Measurements from ENCODE around the gene ZBTB26.
"Not testable (repeated sequence)": the region's sequence is repeated elsewhere in the genome, so short reads cannot be mapped to it uniquely, and the experiment has no call there.

ZBTB26 gene

DNA sequence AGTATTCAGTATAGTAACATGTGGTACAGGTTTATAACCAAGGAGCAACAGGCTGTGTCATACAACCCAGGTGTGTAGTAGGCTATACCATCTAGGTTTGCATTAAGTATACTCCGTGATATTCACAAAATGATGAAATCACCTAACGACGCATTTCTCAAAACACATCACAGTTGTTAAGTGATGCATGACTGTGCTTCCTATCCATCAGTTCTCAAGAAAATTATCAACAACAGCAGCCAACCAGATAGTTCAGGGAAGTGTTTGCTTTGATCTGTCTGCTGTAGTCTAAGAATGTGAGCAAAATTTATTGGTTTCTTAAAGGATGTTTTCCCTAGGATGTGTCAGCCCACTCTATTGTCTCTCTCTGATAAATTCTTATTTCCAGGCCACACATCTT, 7.4 kb downstream of the ZBTB26 start:
- no peak for DNase-seq (ENCODE audit: low read depth)

DNA sequence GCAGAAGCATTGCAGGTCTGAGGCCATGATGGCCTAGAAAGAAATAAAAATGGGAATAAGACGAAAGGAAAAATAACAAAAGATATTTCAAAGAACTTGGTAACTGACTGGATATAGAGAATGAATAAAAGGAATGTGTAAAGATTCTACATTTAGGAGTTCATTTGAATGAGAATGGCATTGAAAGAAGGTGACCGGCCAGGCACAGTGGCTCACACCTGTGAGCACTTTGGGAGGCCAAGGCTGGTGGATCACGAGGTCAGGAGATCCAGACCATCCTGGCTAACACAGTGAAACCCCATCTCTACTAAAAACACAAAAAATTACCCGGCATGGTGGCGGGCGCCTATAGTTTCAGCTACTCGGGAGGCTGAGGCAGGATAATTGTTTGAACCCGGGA, 8.6 kb downstream of the ZBTB26 start:
- DNase-seq (ENCODE audit: low read depth) = no peak

DNA sequence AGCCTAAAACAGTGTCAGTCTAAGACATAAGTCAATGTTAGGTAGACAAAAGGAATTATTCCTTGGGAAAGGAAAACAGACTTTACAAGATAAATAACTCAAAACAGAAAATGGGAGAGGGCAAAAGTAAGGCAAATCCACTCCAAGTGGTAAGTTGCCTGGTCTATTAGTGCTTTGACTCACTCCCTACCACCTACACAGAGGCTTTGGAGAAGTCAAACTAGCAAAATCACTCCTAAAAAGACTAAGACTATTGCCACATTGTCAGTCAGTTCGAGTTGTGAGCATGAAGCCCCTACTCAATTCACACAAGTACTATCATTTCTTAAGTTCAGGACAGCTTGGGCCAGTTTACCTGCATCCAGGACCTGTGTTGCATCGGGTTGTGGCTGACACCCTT, 13.0 kb downstream of the ZBTB26 start:
- DNase-seq (ENCODE audit: low read depth) = no peak

DNA sequence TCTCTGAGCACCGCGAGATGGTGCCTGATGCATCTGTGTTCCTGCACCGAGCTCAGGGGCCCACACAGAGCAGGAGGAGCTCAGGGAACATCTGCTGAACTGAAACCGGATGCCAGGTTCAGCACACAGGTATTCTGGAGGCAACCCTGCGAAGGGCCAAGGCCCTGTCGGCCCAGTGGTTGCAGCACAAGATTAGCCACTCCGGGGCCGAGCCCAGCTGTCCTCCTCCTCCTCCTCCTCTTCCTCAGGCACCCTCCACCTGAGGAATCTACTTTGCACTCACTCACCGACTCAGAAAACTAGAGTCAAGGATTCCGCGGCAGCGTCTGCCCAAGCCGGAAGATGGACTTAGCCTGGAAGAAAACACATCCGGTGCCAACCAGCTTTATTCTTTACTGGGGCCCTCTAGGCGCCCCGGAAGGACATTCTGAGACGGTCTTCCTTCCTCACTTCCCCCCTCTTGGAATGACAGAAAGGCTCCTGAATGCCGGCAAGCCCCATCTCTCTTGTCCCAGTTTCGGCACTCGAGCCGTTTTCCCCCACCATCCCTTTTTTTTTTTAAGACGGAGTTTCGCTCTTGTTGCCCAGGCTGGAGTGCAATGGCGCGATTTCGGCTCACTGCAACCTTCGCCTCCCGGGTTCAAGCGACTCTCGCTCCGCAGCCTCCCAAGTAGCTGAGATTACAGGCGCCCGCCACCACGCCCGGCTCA, 18.2 kb downstream of the ZBTB26 start, which contains the start of gene ZBTB6:
ZBTB6 (minus strand) TSS at position 360 of the 710 bp plus-strand sequence. CDS start 1,251 bp downstream, outside the sequence.
- DNase-seq (ENCODE audit: low read depth) = peak; percentile 87

DNA sequence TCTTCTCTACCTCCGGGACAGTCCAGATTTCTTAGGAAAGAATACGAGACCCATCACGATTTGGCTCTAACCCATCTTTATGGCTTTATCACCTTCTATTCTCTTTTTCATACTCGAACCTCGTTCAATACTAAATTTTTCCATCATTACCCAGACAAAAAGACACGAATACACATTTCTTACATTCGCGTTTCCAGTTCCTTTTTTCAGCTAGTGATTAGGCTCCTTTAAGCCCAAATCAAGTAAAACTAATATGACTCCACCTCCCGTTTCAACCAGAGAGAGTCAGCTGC, 18.7 kb downstream of the ZBTB26 start:
- no peak for DNase-seq (ENCODE audit: low read depth)

- not testable (repeated sequence) for DNase-seq (ENCODE audit: low read depth)
Measured at GRCh38 chr9:122906122-122906521, 25.2 kb downstream of the ZBTB26 start.

DNA sequence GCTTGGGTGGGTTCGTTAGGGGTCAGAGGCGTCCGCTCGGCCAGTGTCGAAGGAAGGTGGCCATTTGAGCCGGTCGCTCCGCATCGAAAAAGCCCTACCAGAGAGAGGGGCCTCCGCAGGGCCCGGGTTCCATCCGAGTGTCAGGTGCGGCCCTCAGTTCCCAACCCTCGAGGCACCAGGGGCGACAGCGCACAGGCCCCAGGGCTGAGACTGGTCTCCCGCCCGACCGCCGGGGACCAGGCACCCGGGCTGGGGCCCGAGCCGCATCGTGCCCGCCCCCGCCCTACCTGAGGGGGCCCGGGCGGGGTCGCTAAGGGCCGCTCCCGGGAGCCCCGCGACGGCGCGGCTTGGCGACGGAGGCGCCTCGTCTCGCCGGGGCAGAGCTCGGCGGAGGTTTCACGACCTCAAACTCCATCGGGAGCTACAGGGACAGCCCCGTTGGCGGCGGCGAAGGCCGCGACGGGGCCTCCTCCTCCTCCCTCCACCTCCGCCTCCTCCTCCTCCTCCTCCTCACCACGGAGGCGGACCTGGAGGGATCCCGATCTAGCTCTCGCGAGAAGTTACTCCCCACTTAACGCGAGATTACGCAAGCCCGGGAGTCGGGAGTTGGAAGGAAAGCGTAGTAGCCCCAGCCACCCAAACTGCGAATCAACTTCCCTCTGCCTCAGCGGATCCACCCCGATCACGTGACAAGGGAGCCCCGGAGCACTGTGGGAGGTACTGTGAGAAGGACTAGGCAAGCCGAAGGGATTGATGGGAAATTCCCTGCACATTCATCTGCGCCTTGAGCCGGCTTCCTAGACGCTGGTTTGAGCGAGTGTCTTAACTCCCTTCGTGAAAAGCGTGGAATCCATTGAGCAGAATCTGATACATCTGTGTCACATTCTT, 26.2 kb downstream of the ZBTB26 start, which contains the start of gene RC3H2:
RC3H2 (minus strand) TSS at position 537 of the 888 bp plus-strand sequence. CDS start 7,850 bp downstream, outside the sequence.
- DNase-seq (ENCODE audit: low read depth) = peak; percentile 100

GRCh38 chr9:122904466-122904822, 26.9 kb downstream of the ZBTB26 start:
- peak; percentile 35 for DNase-seq (ENCODE audit: low read depth)

DNA sequence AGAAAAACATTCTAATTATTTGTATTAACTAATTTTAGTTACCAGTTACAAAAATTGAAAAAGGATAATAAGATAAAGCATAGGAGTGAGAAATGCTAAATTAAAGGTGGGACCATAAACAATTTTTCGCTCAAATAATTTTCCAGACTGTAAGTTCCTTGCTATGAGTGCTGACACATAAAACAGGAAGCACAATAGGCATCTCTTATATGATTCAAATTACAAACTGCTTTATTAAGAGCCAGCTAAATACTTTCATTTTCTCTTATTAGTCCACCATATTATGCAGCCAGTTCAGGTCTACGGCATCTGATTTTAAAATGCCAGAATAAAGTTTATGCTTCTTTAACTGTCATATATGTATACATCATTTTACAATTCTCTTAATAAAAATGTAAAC, 30.5 kb downstream of the ZBTB26 start:
- DNase-seq (ENCODE audit: low read depth) = peak; percentile 59

- DNase-seq (ENCODE audit: low read depth) = peak; percentile 56
Measured at GRCh38 chr9:122897969-122898368, 33.3 kb downstream of the ZBTB26 start.

DNA sequence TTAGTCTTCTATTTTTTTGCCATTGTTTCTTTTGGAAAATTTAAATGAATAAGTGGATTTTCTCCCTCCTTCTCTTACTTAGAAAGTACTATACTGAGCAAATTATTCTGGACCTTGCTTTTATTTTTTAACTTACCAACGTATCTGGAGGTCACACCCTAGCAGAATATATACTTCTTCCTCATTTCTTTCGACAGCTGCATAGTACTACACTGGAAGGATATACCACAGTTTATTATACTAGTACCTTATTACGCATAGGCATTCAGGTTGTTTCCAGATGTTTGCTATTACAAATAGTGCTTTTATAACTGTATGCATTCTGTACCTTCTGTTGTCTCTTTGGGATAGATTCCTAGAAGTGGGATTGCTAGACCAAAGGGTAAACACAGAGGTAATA, 42.8 kb downstream of the ZBTB26 start:
- no peak for DNase-seq (ENCODE audit: low read depth)

GRCh38 chr9:122883125-122883524, 48.2 kb downstream of the ZBTB26 start:
- no peak for DNase-seq (ENCODE audit: low read depth)

GRCh38 chr9:122879443-122879842, 51.9 kb downstream of the ZBTB26 start:
- DNase-seq (ENCODE audit: low read depth) = no peak

DNA sequence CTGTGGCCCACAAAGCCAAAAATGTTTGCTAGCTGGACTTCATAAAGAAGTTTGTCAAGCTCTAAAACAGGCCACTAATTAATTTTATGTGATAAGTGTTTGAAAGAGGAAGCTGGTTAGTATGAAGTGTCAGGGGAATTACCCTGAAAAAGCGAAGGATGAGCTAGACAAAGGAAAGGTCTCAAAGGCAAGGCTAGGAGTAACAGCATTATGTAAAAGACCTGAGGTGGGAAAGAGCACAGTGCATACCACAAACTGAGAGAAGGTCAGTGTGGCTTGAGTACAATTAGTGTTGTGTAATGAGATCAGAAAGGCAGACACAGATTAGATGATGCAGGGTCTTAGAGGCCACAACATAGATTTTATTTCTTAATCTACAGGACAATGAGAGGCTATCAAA, 55.8 kb downstream of the ZBTB26 start:
- no peak for DNase-seq (ENCODE audit: low read depth)

DNA sequence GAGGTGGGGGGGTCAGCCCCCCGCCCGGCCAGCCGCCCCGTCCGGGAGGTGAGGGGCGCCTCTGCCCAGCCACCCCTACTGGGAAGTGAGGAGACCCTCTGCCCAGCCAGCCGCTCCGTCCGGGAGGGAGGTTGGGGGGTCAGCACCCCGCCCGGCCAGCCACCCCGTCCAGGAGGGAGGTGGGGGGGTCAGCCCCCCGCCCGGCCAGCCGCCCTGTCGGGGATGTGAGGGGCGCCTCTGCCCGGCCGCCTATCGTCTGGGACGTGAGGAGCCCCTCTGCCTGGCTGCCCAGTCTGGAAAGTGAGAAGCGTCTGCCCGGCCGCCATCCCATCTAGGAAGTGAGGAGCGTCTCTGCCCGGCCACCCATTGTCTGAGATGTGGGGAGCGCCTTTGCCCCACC, 64.0 kb downstream of the ZBTB26 start:
- not testable (repeated sequence) for DNase-seq (ENCODE audit: low read depth)

DNA sequence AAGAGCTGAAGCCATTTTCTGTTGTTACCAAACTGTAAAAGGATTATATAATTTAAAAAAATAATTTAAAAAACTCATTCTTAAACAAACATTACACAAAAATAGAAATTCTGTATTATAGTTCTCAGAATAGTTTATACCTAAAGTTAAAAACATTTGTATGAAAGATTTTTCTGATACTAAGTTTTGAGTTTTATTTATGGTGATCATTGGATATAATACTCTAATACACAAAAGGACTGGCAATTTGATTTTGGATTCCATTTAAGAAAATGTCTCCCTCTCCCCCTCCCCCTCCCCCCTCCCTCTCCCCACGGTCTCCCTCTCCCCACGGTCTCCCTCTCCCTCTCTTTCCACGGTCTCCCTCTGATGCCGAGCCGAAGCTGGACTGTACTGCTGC, 65.2 kb downstream of the ZBTB26 start:
- no peak for DNase-seq (ENCODE audit: low read depth)

Measured in iris pigment epithelial cell (primary cell).